Measurements from ENCODE around the gene PRAME. TPM values are rescaled to one million over a fixed set of nuclear protein-coding genes. Genes with fewer than 3 reads are reported as not detected.

PRAME gene
- total RNA-seq, 1 experiment from 2014 or later: not detected

DNA sequence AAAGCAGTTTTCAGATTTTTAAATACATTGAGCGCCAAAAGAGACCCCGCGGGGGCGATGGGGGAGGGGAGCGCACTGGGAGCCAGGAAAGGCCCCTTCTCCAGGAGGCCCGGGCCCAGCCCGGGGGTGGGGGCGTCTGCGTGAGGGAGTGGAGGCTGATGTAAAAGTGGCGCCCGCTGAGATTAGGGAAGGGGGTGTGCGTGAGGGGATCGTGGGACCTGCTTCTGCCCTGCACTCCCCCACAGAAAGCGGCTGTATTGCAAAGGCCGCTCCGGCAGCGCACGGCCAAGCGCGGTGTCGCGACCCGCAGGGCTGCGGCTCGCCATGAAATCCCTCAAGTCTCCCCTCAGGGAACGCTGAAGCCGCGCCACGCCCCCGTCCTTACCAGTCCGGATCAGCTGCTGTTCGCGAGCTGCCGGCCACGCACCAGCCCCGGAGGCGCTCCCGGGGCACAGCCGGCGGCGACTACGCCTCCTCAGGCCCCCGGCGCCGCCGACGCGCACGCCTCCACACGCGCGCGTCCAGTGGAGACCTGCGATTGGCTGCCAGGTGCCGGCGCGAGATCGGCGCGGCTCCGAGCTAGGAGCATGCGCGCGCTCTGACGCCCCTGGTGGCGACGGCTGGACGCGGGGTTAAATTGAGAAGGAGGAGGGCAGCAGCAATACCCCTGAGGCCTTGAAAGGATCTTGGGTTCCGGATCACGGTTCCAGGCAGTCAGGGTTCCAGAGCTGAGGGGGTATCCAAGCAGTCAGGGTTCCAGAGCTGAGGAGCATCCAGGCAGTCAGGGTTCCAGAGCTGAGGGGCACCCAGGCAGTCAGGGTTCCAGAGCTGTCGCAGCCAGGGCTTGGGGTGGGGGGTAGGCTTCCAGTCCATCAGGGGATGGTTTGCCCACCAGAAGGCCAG, 50.5 kb downstream of the PRAME start, which contains the start of gene ZNF280B:
Gene ZNF280B (minus strand): TSS at position 469 of the 903 bp plus-strand sequence. CDS start 19,344 bp downstream, outside the sequence.
- no peak within 1 kb of the TSS for H3K4me3 ChIP-seq
- no peak for DNase-seq
- H3K27ac ChIP-seq: no peak within 1 kb of the TSS

DNA sequence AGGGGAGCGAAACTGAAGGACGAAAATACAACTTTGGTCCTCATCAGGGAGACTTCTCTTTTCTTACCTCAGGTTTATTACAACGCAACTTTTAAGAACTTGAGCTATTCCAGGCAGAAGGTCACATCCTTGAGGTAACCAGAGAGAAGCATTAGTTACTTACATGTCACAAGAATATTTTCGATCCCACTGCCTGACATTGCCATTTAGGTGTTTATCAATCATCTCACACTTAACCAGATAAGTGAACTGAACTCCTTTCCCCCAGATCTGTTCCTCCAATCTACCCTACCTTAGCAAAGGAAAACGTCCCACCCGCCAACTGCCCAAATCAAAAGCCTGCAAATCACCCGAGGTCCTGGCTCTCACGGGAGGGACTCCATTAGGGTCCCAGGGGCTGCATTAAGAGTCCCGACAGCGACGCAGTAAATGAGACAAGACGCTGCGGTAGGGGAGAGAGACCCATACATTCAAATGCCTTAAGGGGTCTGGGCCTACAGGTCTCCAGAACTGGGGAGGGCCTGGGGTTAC, 51.3 kb downstream of the PRAME start:
- DNase-seq: no peak
- H3K36me3 ChIP-seq: no peaks in the 10 kb centered on the region
- no peak overlapping the region for H3K27ac ChIP-seq
- H3K9me3 ChIP-seq (replicated peaks): peaks cover 14% of the 10 kb centered on the region
- H3K4me1 ChIP-seq: no peaks in the 10 kb centered on the region
- no peaks in the 10 kb centered on the region for H3K27me3 ChIP-seq
- H3K4me3 ChIP-seq: no peak overlapping the region

More for the DNA sequence above, 50.5 kb downstream of the PRAME start, which contains the start of gene ZNF280B:
- Histone ChIP-seq H3K36me3 (no peaks in the 10 kb centered on the region), H3K27me3 (no peaks in the 10 kb centered on the region), H3K9me3 (replicated peaks) (peaks cover 15% of the 10 kb centered on the region), H3K4me1 (no peaks in the 10 kb centered on the region; the same call in 1 of the 2 replicates)

DNA sequence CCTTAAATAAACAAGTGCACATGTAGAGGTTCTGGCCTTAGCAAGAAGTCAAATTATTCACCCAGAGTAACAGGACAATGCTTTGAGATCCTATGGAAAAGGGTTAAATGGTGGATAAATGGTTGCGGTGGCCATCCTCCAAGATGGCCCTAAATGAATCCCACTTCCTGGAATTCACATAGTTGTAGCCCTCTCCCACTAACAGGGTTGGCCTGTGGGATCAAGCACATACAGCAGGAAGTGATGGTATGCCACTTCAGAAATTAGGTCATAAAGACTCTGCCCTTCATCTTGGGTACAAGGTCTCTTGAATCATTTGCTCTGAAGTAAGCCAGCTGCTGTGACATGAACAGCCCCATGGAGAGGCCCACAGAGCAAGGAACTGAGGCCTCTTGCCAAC, 52.3 kb downstream of the PRAME start:
- no peaks in the 10 kb centered on the region for H3K27me3 ChIP-seq
- H3K9me3 ChIP-seq (replicated peaks): peaks cover 11% of the 10 kb centered on the region
- no peak for DNase-seq
- no peak overlapping the region for H3K4me3 ChIP-seq
- no peaks in the 10 kb centered on the region for H3K4me1 ChIP-seq
- H3K27ac ChIP-seq: no peak overlapping the region
- no peaks in the 10 kb centered on the region for H3K36me3 ChIP-seq

DNA sequence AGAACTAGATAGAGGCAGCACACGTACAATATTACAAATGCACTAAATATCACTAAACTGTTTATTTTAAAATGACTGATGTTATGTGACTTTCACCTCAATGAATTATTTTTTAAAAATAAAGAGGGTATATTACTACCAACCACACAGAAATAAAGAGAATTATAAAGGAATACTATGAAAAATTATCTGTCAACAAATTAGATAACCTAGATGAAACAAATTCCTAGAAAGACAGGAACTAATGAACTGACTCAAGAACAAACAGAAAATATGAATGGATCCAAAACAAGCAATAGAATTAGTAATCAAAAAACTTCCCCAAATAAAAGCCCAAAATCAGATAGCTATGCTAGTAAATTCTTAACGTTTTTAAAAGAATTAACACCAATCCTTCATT, 60.8 kb downstream of the PRAME start:
- Histone ChIP-seq H3K9me3 (replicated peaks) (no peaks in the 10 kb centered on the region), H3K27me3 (no peaks in the 10 kb centered on the region), H3K4me1 (no peaks in the 10 kb centered on the region), H3K4me3 (no peak overlapping the region), H3K27ac (no peak overlapping the region), H3K36me3 (no peaks in the 10 kb centered on the region)
- DNase-seq: no peak

Other genes with a start within 250 kb of the PRAME start
- gene ZNF280B, start 50.5 kb downstream of the PRAME start, total RNA-seq (2014; rRNA removed; shearing (Covaris generic)): 0.18 and 0.24 TPM in 2 replicates
- gene ZNF280A, start 39.0 kb downstream of the PRAME start, total RNA-seq (2014; rRNA removed; shearing (Covaris generic)): 1.8 and 1.9 TPM in 2 replicates
- not detected in 2 replicates for gene GGTLC2, start 85.3 kb upstream of the PRAME start, total RNA-seq (2014; rRNA removed; shearing (Covaris generic))

Data from SJCRH30 (cell line).